ENCODE data around the gene SKP2. TPM values are rescaled to one million over a fixed set of nuclear protein-coding genes. Genes with fewer than 3 reads are reported as not detected.

Gene SKP2
- total and polyA plus RNA-seq, 2 donors (not counting 3 experiments of a cell fraction or from before 2014, with no cell fraction given): 12.5 to 40.9 TPM

DNA sequence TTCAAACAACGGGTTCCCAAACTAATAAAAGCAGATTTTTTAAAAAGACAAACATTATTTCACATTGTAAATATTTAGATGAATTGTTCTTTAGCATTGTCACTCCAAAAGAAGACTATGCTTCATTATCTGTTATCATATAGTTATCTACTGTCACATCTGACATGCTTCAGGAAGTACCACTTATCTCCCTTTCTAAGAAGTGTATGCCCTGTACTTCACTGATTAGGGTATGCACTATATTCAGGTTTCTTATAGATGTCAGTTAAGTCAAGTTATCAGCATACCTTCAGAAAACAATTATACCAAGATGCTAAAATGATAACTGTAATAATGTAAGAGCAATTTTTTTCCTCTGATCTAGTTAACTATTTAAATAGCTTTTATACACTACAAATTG, 40.7 kb upstream of the SKP2 start:
- Histone ChIP-seq H3K27me3 (ENCODE audit: control insufficient read depth in 2 of 2, insufficient read depth in 2 of 2, low read length in 2 of 2) (no peaks in the 10 kb centered on the region), H3K79me2 (ENCODE audit: control insufficient read depth, insufficient read depth, low read length) (no peaks in the 10 kb centered on the region), H4K20me1 (replicated peaks; ENCODE audit: control insufficient read depth, extremely low read depth, insufficient read depth, low read length) (no peaks in the 10 kb centered on the region), H3K4me1 (ENCODE audit: control insufficient read depth, extremely low read depth, insufficient read depth, low read length) (no peaks in the 10 kb centered on the region), H3K4me2 (ENCODE audit: insufficient read depth, low read length) (no peak overlapping the region), H3K36me3 (ENCODE audit: control insufficient read depth in 2 of 2, extremely low read depth in 1 of 2, insufficient read depth in 2 of 2, low read length in 2 of 2) (no peaks in the 10 kb centered on the region), H3K27ac (ENCODE audit: insufficient read depth, low read depth, low read length) (no peak overlapping the region), H3K9me1 (replicated peaks; ENCODE audit: control insufficient read depth, extremely low read depth, insufficient read depth, low read length) (peaks cover 2% of the 10 kb centered on the region), H2AFZ (ENCODE audit: low read depth, low read length) (no peak overlapping the region), H3K4me3 (replicated peaks in 1 of 3; ENCODE audit: insufficient read depth in 1 of 3, low read depth in 1 of 3, low read length in 3 of 3) (no peak overlapping the region), H3K9ac (replicated peaks; ENCODE audit: extremely low read depth, insufficient read depth, low read length) (no peak overlapping the region), H3K9me3 (replicated peaks; ENCODE audit: control insufficient read depth, insufficient read depth, low read length) (no peaks in the 10 kb centered on the region)
- no TSS peak for BruUV-seq (replicated peaks)
- DNase-seq (ENCODE audit: low read depth, low spot score) (no peak), FAIRE-seq (no peak)
- TF ChIP-seq MYC (IDR thresholded peaks at IDR 0.05; ENCODE audit: low read depth, low read length) (no peak), JUN (IDR thresholded peaks at IDR 0.05; ENCODE audit: borderline replicate concordance, insufficient read depth, insufficient read length, low read depth) (no peak), POLR2AphosphoS5 (IDR thresholded peaks at IDR 0.05; ENCODE audit: insufficient read depth, low read depth, low read length) (no peak), MAX (IDR thresholded peaks at IDR 0.05; ENCODE audit: insufficient read depth, insufficient read length) (no peak), EZH2 (IDR thresholded peaks at IDR 0.05; ENCODE audit: borderline replicate concordance, low read depth, low read length, severe bottlenecking) (no peak), POLR2A (IDR thresholded peaks at IDR 0.05; ENCODE audit: low read depth, low read length) (no peak)
- ChIA-PET POLR2A (no interaction called here), CTCF (interaction anchor here (0.9 to 2.3 kb wide), 2 partner anchors 32 to 58 kb away, joined by 3 to 7 read pairs; no protein-coding TSS in a partner anchor)
- dilution Hi-C loops (cut with MboI; ENCODE audit: extremely low pct_ligation_motif_present, low sequenced_read_pairs): no loop called here
- intact Hi-C loops (cut with micrococcal nuclease): no loop called here

GRCh38 chr5:36125868-36126267, 26.0 kb upstream of the SKP2 start:
- dilution Hi-C loops (cut with MboI; ENCODE audit: extremely low pct_ligation_motif_present, low sequenced_read_pairs): no loop called here
- POLR2A ChIA-PET: no interaction called here
- FAIRE-seq: no peak

More at GRCh38 chr5:36125868-36126267, 26.0 kb upstream of the SKP2 start:
- H3K27ac ChIP-seq (ENCODE audit: insufficient read depth, low read depth, low read length): no peak overlapping the region
- no peaks in the 10 kb centered on the region for H3K79me2 ChIP-seq (ENCODE audit: control insufficient read depth, insufficient read depth, low read length)
- H3K9ac ChIP-seq (replicated peaks; ENCODE audit: extremely low read depth, insufficient read depth, low read length): no peak overlapping the region
- no peaks in the 10 kb centered on the region for H3K4me1 ChIP-seq (ENCODE audit: control insufficient read depth, extremely low read depth, insufficient read depth, low read length)
- no TSS peak for BruUV-seq (replicated peaks)
- TF ChIP-seq FOS (IDR thresholded peaks at IDR 0.05; ENCODE audit: borderline replicate concordance, insufficient read depth, low read length): no peak
- no peak for TF ChIP-seq CTCF (IDR thresholded peaks at IDR 0.05; ENCODE audit: extremely low read depth in 1 of 2, insufficient read depth in 1 of 2, low read depth in 1 of 2, low read length in 2 of 2)
- TF ChIP-seq GATA2 (IDR thresholded peaks at IDR 0.05; ENCODE audit: insufficient read depth, insufficient read length, low read depth, low read length): no peak
- no peak for TF ChIP-seq MYC (IDR thresholded peaks at IDR 0.05; ENCODE audit: low read depth, low read length)
- no peak for TF ChIP-seq POLR2AphosphoS5 (IDR thresholded peaks at IDR 0.05; ENCODE audit: insufficient read depth, low read depth, low read length)
- DNase-seq (ENCODE audit: low read depth, low spot score): no peak
- H3K4me2 ChIP-seq (ENCODE audit: insufficient read depth, low read length): no peak overlapping the region
- H4K20me1 ChIP-seq (replicated peaks; ENCODE audit: control insufficient read depth, extremely low read depth, insufficient read depth, low read length): no peaks in the 10 kb centered on the region
- no peaks in the 10 kb centered on the region for H3K27me3 ChIP-seq (ENCODE audit: control insufficient read depth in 2 of 2, insufficient read depth in 2 of 2, low read length in 2 of 2)
- H2AFZ ChIP-seq (ENCODE audit: low read depth, low read length): no peak overlapping the region
- CTCF ChIA-PET: interaction anchor here (1.1 to 2.0 kb wide), 5 partner anchors 12 to 47 kb away, joined by 3 to 9 read pairs (median 3); no protein-coding TSS in a partner anchor
- no peaks in the 10 kb centered on the region for H3K9me1 ChIP-seq (replicated peaks; ENCODE audit: control insufficient read depth, extremely low read depth, insufficient read depth, low read length)
- intact Hi-C loops (cut with micrococcal nuclease): no loop called here
- H3K9me3 ChIP-seq (replicated peaks; ENCODE audit: control insufficient read depth, insufficient read depth, low read length): no peaks in the 10 kb centered on the region
- H3K4me3 ChIP-seq (replicated peaks in 1 of 3; ENCODE audit: insufficient read depth in 1 of 3, low read depth in 1 of 3, low read length in 3 of 3): no peak overlapping the region
- H3K36me3 ChIP-seq (ENCODE audit: control insufficient read depth in 2 of 2, extremely low read depth in 1 of 2, insufficient read depth in 2 of 2, low read length in 2 of 2): no peaks in the 10 kb centered on the region

All from endothelial cell of umbilical vein (primary cell).